GM11168 (cell line): Measurements from ENCODE around the gene RBM5.

Source experiments
- in situ Hi-C: fragments of 300-500 bp; cut with MboI; formaldehyde crosslinking; loops from one replicate; pipeline ENCODE4 v1.12.0; 2022; ENCODE audit warnings: low sequenced_read_pairs; ENCODE audit not compliant: unreplicated experiment

The RBM5 gene

DNA sequence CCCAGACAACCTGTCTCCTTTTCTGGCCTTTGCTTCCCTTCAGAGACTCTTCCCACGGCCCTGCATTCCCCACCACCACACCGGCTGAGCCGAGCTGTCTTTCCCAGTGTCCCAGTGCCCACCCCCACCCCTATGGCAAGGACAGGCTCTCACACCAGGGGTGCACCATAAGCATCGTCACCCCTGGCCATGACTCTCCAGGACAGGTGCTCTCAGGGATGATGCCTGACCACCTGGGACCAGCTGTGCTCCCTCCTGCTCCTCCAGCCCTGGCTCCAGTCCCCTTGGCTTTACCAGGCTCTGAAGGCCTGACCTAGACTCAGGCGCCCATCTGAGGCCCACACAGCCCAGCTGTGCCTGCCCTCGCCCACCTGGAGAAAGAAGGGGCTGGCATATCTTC is 48.8 kb downstream of the RBM5 start:
- in situ Hi-C loops = no loop called here

DNA sequence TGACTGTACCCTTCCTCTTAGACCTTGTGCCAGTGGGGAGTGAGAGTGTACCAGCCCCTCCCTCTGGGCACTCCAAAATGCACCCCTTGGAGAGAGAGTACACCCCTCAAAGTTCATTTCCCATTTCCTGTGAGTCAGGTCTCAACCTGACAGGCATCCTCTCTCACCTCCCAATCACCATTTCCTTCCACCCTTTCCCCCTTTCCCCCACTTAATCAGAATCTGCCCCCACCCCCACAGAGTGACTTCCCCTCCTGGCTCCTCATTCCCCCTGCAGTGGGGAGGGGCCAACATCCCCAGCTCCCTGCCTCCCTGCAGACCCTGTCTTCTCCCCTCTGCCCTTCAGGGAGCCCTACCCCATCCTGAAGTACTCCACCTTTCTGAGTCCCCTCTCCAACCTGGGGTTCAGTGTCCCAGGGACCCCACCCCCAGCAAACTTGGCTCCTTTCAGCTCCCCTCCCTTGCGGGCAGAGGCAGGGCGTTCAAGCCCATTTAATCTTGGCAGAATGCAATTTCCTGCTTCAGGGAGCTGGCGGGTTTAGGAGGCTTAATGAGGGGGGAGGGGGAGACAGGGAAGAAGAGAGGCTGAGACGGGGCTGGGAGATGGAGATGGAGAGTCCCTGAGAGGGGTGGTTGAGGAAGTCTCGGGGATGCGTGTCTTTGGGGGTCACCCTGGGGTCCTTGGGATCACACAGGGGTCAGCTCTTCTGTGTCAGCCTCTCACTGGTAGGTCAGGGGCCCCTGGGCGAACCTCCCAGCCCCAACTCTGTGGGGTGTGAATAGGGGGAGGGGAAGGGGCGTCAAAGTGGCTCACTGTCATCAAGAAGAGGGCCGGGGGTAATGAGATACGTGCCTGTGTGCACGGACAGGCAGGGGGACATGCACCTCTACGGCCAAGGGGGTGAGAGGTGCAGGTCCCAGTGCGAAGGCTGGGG is 49.8 kb downstream of the RBM5 start:
- in situ Hi-C loops = no loop called here

DNA sequence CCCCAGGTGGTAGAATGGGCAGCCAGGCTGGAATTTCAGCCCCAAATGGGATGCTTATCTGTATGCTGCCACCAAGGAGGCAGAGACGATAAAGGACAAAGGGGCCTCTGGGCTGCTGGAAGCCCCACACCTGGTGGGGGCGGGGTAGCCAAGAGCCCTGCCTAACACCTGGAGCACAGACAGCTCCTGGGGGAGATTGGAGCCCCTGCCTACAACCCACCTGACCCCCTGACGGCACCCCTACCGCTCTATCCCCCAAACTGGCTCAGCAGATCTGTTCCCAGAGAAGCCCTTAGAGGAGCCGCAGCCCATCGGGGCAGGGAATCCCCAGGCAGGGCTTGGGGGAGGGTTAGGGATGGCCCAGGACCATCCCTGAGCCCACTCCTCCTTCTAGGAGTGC is 50.6 kb downstream of the RBM5 start:
- in situ Hi-C loops = no loop called here

- in situ Hi-C loops = no loop called here
These were observed 51.2 kb downstream of the RBM5 start for GRCh38 chr3:50139718-50140423.

- in situ Hi-C loops = no loop called here
These were observed 52.3 kb downstream of the RBM5 start for GRCh38 chr3:50140990-50141389.

- in situ Hi-C loops = no loop called here
These were observed 57.7 kb downstream of the RBM5 start for GRCh38 chr3:50146316-50146901.

- in situ Hi-C loops = no loop called here
These were observed 58.3 kb downstream of the RBM5 start for GRCh38 chr3:50147016-50147415.

DNA sequence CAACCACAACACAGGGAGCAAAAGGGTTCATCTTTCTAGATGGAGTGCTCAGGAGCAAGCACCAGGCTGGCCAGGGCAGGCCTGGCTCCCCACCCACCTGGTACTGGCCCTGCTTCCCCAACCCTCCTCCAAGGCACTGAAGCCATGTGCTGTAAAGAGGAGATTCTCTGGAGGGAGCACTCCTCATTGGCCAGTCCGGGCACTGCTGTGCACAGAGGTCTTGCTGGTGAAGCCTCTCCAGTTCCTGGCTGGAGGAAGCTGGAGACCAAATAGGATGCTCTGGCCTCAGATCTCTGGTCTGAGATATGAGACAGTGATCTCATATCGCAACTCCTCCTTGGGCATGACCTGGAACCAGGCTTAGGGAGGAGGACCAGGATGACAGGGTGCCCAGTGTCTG is 58.7 kb downstream of the RBM5 start:
- in situ Hi-C loops = no loop called here

DNA sequence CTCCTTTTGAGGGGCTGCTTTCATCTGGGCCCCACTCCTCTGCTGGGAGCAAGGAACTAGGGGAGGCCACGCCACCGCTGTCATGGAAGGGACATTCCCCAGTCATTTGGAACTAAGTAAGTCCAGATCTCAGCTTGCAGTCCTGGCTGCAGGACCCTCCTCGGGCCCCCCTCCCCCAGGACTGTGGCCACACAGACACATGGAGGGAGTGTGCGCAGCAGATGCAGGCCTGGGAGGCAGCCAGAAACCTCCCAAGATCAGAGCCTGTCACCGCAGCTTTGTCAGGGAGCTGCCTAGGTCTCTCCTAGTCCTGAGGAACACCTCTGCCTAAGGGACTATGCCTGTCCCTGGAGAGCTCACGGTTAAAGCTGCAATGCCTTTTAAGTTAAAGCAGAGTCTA is 59.1 kb downstream of the RBM5 start:
- in situ Hi-C loops = no loop called here

GRCh38 chr3:50150404-50150750 is 61.7 kb downstream of the RBM5 start:
- in situ Hi-C loops = no loop called here

DNA sequence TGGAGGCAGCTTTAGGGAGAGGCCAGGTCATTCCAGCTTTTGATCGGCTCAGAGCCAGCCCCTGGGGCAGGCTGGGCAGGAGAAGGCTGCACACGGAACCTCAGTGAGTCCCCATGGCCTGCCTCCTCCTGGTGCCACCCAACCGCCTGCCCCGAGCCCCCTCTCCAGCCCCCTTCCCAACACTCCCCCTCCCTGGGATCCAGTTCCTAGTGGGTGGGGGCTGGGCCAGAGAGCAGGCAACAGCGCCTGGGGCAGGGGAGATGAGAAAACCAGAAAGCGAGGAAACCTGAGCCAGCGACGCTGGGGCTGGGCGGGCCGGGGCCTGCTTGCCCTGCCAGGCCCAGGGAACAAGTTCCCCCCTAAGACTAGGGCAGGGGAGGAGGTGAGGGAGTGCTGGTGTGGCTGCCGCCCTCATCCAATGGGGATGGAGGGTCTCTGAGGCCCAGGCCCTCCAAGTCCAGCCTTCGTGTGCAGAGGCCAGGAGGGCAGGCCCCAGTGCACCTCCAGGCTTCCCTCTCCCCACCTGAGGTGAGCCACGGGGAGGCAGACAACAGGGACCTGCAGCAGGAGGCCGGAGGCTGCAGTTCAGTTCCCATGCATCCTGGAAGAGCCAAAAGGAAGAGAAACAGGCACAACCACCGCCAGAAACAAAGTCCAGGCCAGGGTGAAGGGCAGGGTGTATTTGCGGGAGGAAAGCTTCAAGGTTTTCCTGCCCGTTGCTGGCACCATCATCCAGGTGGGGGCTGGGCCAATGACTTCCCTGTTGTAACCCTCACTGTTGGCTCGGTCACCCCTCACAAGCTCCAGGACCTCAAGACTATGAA is 62.4 kb downstream of the RBM5 start:
- in situ Hi-C loops = no loop called here

DNA sequence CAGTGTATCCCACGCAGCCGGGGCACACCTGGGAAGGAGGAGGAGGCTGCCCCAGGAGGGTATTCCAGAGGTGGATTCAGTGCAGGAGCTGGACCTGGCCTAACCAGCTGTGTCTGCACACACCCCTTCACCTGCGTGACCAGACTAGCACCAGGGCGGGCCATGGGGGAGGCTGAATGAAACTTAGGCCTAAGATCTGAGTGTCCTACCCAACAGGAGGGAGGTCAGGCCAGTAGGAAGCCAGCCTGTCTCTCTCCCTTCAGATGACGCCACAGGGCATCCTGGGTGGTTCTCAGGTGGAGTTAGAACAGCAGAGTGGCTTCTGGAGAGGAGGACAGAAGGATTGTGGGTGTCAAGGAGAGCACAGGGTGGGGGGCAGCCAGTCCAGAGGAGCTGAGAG is 63.0 kb downstream of the RBM5 start:
- in situ Hi-C loops = no loop called here

DNA sequence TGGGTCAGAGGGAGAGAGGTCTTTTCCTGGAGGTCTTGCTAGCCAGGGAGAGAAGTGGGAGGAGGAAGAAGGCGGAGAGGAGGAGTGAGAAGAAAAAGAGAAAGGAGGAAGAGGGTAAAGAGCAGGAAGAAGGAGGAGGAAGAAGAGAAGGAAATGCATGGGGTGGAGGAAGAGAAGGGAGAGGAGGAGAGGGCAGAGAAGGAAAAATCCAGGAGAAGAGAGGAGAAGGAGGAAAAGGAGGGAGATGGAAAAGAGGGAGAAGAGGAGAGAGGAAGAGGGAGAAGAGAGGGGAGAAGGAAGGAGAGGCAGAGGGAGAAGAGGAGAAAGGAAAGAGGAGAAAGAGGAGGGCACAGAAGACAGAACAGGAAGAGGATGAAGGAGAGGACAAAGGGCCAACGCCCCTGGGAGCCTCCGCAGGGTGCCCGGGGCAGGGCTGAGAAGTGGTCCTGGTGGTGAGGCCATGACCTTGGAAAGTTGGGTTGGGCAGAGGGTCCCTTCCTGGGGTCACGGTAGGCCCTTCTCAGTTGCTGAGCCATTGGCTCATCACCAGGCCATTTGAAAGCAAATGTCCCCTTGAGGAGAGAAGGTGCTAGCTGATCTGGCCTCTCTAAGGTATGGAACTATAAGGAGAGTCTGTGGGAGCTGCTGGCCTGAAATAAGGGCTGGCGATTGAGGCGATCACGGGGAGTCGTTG is 65.2 kb downstream of the RBM5 start:
- in situ Hi-C loops = no loop called here

DNA sequence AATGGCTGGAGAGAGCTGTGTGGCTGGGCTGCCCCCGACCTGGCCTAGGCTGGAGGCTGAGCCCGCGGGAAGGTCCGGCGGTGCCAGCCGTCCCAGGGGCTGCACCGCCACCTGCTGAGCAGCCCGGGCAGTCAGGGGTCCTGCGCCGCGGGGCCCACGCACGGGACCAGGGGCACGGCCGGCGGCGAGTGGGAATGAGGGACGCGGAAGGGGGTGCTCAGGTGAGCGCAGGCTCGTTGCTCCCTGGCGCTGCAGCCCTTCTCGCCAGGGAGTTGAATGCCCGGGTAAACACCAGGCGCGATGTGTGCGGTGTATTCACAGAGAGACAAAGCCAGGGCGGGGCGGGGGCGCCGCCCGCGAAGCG is 65.7 kb downstream of the RBM5 start:
- in situ Hi-C loops = no loop called here

DNA sequence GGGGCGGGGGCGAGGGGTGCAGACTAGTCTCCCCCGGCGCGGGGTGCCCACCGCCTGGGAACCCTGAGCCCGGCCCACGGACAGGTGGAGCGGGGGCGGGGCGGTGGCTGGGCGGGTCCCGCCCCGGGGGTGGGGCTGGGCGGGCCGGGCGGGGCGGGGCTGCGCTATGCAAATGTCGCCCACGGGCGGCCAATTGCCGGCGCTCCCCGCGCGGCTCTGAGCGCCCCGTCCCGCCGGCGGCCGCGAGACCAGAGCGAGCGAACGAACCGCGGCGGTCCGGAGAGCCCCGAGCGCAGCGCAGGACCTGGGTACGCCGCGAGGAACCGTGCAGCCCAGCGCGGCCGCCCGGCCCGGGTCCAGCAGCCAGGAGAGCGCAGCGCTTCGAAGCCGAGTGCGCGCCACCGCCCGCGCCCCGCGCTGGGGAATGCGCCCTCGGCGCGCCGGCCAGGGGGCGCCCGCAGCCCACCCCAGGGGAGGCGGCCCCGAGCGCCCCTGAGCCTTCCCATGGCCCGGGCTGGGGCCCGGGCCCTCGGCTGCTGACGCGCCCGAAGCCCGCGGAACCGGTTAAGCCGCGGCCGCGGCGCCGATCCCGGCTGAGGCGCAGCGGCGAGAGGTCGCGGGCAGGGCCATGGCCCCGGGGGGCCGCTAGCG is 66.2 kb downstream of the RBM5 start, which contains the start of gene SEMA3F:
SEMA3F (plus strand) TSS at position 485 of the 651 bp plus-strand sequence. CDS start 4,299 bp downstream, outside the sequence.
- in situ Hi-C loops = no loop called here

- in situ Hi-C loops = no loop called here
These were observed 66.8 kb downstream of the RBM5 start for GRCh38 chr3:50155491-50155878.

DNA sequence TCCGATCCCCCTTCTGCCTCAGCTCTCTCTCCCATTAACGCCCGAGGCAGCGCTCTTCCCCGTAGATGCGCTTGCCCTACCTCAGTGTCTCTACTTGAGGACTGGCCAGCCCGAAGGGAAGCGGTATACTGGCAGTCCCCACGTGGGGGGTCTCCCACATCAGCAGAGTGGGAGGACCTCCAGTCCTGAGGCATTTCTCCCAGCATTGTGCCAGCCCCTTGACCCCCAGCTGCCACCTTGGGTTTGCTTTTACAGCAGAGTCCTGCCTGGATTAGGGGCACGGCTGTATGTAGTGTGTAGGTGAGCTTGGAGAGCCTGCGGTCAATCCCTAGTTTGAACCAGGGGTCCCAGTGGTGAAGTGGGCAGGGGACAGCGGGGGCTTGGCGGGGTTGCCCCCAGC is 67.2 kb downstream of the RBM5 start:
- in situ Hi-C loops = no loop called here

DNA sequence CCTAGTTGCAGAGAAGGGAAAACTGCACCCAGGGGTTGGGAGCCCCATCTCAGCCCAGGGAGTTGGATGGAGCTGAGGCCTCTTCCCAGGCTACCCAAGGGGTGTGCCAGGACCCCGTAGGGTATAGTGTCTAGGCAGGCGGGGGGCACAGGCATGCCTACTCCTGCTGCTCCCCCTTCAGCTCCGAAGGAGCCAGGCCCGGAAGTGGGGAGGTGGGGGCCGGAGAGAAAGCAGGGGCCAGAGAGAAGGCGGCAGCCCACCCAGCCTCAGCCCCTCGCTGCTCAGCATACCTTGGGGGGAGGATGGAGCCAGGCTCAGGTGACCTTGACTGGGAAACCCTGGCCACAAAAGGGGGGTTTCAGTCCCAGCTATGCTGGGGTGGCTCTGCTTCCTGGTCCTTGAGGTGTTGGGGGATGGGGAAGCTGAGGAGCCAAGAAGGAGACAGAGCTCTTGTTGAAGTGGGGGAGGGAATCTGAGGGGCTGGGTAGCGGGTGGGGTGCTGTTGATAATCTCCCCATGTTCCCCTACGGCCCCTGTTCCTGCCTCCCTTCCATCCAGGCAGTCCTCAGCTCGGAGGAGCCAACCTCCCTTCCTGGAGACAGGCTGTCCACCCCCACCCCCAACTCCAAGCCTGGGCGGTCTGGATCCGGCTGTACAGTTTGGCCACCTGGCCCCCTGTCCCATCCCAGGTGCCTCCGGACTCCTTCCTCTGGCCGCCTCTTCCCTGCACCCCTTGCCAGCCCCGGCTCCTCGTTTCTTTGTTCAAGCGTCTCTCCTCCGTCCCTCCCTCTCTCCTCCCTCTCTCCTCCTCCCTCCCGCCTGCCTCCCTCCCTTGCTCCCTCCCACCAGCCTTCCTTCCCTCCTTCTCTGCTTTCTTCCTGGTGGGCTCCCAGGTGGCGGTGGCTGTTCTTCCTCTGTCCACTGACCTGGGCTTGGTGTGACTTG is 68.1 kb downstream of the RBM5 start:
- in situ Hi-C loops = no loop called here
